Large intestine (tissue), 3 donors: ENCODE results near the gene SERPINB6. TPM values are rescaled to one million over a fixed set of nuclear protein-coding genes. Genes with fewer than 3 reads are reported as not detected.

Experiments
- DNase-seq, 2 donors: peaks; one replicate each; pipeline versions ENCODE4 v3.0.0 to v3.0.0-alpha.2; 2013
- H3K27ac ChIP-seq: one replicate; pipeline ENCODE4 v1.5.1; 2013; ENCODE audit warnings: low read length
- H3K27me3 ChIP-seq: 2 replicates; pipeline ENCODE4 v1.6.1; 2013; ENCODE audit warnings: low read length; ENCODE audit not compliant: control insufficient read depth, insufficient read depth
- H3K36me3 ChIP-seq: 2 replicates; pipeline ENCODE4 v1.6.1; 2013; ENCODE audit warnings: low read length; ENCODE audit not compliant: control insufficient read depth, insufficient read depth
- H3K4me1 ChIP-seq: one replicate; pipeline ENCODE4 v1.6.1; 2013; ENCODE audit warnings: low read length; ENCODE audit not compliant: control insufficient read depth, insufficient read depth
- H3K4me3 ChIP-seq: one replicate; pipeline ENCODE4 v1.5.1; 2013; ENCODE audit warnings: low read length
- H3K9me3 ChIP-seq: one replicate; pipeline ENCODE4 v1.6.1; 2013; ENCODE audit warnings: mild to moderate bottlenecking, low read depth, low read length, moderate library complexity; ENCODE audit not compliant: control insufficient read depth
- WGBS: methylation state at CpG from one replicate; pipeline ENCODE4 v1.1.5; 2013; ENCODE audit warnings: low lambda C conversion rate; ENCODE audit not compliant: insufficient coverage; 5-methylcytosine and 5-hydroxymethylcytosine counted together
- polyA plus RNA-seq: library from polyadenylated mRNA; unstranded; fragments of 120-200 nt; gene quantifications from one replicate; pipeline ENCODE4 v1.2.1, GENCODE V29; 2013

SERPINB6 gene
- polyA plus RNA-seq, 1 donor = 279 TPM

GRCh38 chr6:2990248-2990931 is 19.0 kb upstream of the SERPINB6 start:
- Histone ChIP-seq H3K9me3 (no peaks in the 10 kb centered on the region), H3K4me1 (peaks cover 42% of the 10 kb centered on the region), H3K27me3 (no peaks in the 10 kb centered on the region), H3K27ac (peak overlapping the region; percentile 92), H3K4me3 (peak overlapping the region; percentile 76), H3K36me3 (no peaks in the 10 kb centered on the region)
- peak; percentile 56 to 78 for DNase-seq
- 0% methylated on average over 2 of the region's 19 CpGs for WGBS

- peaks cover 50% of the 10 kb centered on the region for H3K4me1 ChIP-seq
- H3K27ac ChIP-seq = peak overlapping the region; percentile 92
- no peaks in the 10 kb centered on the region for H3K36me3 ChIP-seq
- peak overlapping the region; percentile 76 for H3K4me3 ChIP-seq
- DNase-seq = peak; percentile 96 to 98
- WGBS = 0% methylated on average over 1 of the region's 22 CpGs
- H3K27me3 ChIP-seq = no peaks in the 10 kb centered on the region
- no peaks in the 10 kb centered on the region for H3K9me3 ChIP-seq
Observed at GRCh38 chr6:2989332-2990247, 18.2 kb upstream of the SERPINB6 start.

GRCh38 chr6:2988426-2989331 is 17.3 kb upstream of the SERPINB6 start:
- DNase-seq = peak; percentile 89 to 95
- Histone ChIP-seq H3K4me3 (peak overlapping the region; percentile 76), H3K27ac (peak overlapping the region; percentile 92), H3K9me3 (no peaks in the 10 kb centered on the region), H3K4me1 (peaks cover 48% of the 10 kb centered on the region), H3K36me3 (no peaks in the 10 kb centered on the region), H3K27me3 (no peaks in the 10 kb centered on the region)
- WGBS = no CpG with 5 or more reads among the region's 64 CpGs

- no peak for DNase-seq
- Histone ChIP-seq H3K4me3 (peak overlapping the region; percentile 76), H3K27me3 (no peaks in the 10 kb centered on the region), H3K4me1 (peaks cover 52% of the 10 kb centered on the region), H3K9me3 (no peaks in the 10 kb centered on the region), H3K36me3 (no peaks in the 10 kb centered on the region), H3K27ac (peak overlapping the region; percentile 92)
- WGBS = 50% methylated on average over 1 of the region's 2 CpGs
Observed at GRCh38 chr6:2988094-2988425, 16.7 kb upstream of the SERPINB6 start.

GRCh38 chr6:2986722-2987221 is 15.4 kb upstream of the SERPINB6 start:
- Histone ChIP-seq H3K36me3 (no peaks in the 10 kb centered on the region), H3K27ac (peak overlapping the region; percentile 56), H3K9me3 (no peaks in the 10 kb centered on the region), H3K4me3 (no peak overlapping the region), H3K4me1 (peaks cover 58% of the 10 kb centered on the region), H3K27me3 (no peaks in the 10 kb centered on the region)
- peak in 1 of 2 donors; percentile 62 for DNase-seq
- 52% methylated on average over 2 of the region's 4 CpGs for WGBS

- H3K36me3 ChIP-seq = no peaks in the 10 kb centered on the region
- H3K27me3 ChIP-seq = no peaks in the 10 kb centered on the region
- H3K4me1 ChIP-seq = peaks cover 72% of the 10 kb centered on the region
- no peak for DNase-seq
- no peak overlapping the region for H3K4me3 ChIP-seq
- no peaks in the 10 kb centered on the region for H3K9me3 ChIP-seq
- no CpG with 5 or more reads among the region's 12 CpGs for WGBS
- peak overlapping the region; percentile 75 for H3K27ac ChIP-seq
Observed at GRCh38 chr6:2984738-2985406, 13.5 kb upstream of the SERPINB6 start.

GRCh38 chr6:2982426-2983117 is 11.2 kb upstream of the SERPINB6 start:
- no CpG with 5 or more reads among the region's 4 CpGs for WGBS
- no peaks in the 10 kb centered on the region for H3K27me3 ChIP-seq
- H3K4me1 ChIP-seq = peaks cover 77% of the 10 kb centered on the region
- H3K36me3 ChIP-seq = no peaks in the 10 kb centered on the region
- no peaks in the 10 kb centered on the region for H3K9me3 ChIP-seq
- no peak overlapping the region for H3K4me3 ChIP-seq
- peak overlapping the region; percentile 53 for H3K27ac ChIP-seq
- DNase-seq = peak; percentile 56 to 82

- peak overlapping the region; percentile 34 for H3K27ac ChIP-seq
- no peak for DNase-seq
- peaks cover 62% of the 10 kb centered on the region for H3K4me1 ChIP-seq
- no peak overlapping the region for H3K4me3 ChIP-seq
- H3K36me3 ChIP-seq = no peaks in the 10 kb centered on the region
- H3K27me3 ChIP-seq = no peaks in the 10 kb centered on the region
- no CpG with 5 or more reads among the region's 3 CpGs for WGBS
- no peaks in the 10 kb centered on the region for H3K9me3 ChIP-seq
Observed at GRCh38 chr6:2980465-2980855, 9.1 kb upstream of the SERPINB6 start.

- peaks cover 57% of the 10 kb centered on the region for H3K4me1 ChIP-seq
- DNase-seq = peak; percentile 38 to 76
- WGBS = no CpG with 5 or more reads among the region's 2 CpGs
Observed at GRCh38 chr6:2979819-2980464, 8.6 kb upstream of the SERPINB6 start.

More at GRCh38 chr6:2979819-2980464, 8.6 kb upstream of the SERPINB6 start:
- Histone ChIP-seq H3K36me3 (no peaks in the 10 kb centered on the region), H3K9me3 (no peaks in the 10 kb centered on the region), H3K27ac (peak overlapping the region; percentile 34), H3K4me3 (no peak overlapping the region), H3K27me3 (no peaks in the 10 kb centered on the region)
